Measurements from ENCODE around the gene NDE1. TPM values are rescaled to one million over a fixed set of nuclear protein-coding genes. Genes with fewer than 3 reads are reported as not detected.

NDE1 gene
- polyA plus RNA-seq, 1 of the 3 experiments (the other 2 are of a cell fraction): 27.9 TPM

DNA sequence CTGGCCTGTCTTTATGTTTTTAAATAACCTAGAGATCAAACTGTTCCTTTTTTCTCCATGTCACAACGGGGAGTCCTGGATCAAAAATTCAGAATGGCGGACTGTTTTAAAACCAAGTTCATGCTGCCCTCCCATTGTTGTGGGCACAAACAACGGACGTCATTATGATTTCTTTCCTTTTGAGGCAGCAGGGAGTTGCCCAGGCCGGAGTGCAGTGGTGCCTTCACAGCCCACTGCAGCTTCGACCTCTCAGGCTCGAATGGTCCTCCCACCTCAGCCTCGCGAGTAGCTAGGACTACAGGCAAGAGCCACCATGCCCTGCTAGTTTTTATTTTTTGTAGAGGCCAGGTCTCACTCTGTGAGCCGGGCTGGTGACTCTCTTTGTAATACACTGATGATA, 26.5 kb downstream of the NDE1 start:
- peaks cover 31% of the 10 kb centered on the region for H3K79me2 ChIP-seq (ENCODE audit: insufficient read depth)
- H3K9me2 ChIP-seq: no peaks in the 10 kb centered on the region
- H2AFZ ChIP-seq (ENCODE audit: low read depth): no peak overlapping the region
- 89% methylated on average over 9 of the region's 10 CpGs for WGBS (ENCODE audit: low lambda C conversion rate)
- peaks cover 3 to 18% of the 10 kb centered on the region in 2 experiments for H3K36me3 ChIP-seq (replicated peaks in 1 of 2; ENCODE audit: control insufficient read depth in 1 of 2, insufficient read depth in 2 of 2, low read length in 1 of 2)
- ChIA-PET CTCF (no interaction called here), POLR2A (no interaction called here)
- no peak for DNase-seq
- 0 out of 2 replicates have a peak, but pooled peaks cover 5% of the 10 kb centered on the region for H4K20me1 ChIP-seq (ENCODE audit: insufficient read depth)
- H3F3A ChIP-seq (replicated peaks; ENCODE audit: insufficient read depth): peaks cover 5% of the 10 kb centered on the region
- no peak overlapping the region for H3K9ac ChIP-seq
- no peaks in the 10 kb centered on the region; a peak in 1 of 4 replicates for H3K4me1 ChIP-seq (ENCODE audit: control insufficient read depth in 1 of 2, insufficient read depth in 2 of 2, low read depth in 1 of 2, low read length in 1 of 2)
- no peaks in the 10 kb centered on the region for H3K27me3 ChIP-seq (ENCODE audit: insufficient read depth)
- TF ChIP-seq EP300 (IDR thresholded peaks at IDR 0.05; ENCODE audit: borderline replicate concordance in 1 of 2, low read depth in 1 of 2, low read length in 1 of 2) (no peak), RCOR1 (IDR thresholded peaks at IDR 0.05; ENCODE audit: low read length) (no peak), SIN3A (IDR thresholded peaks at IDR 0.05; ENCODE audit: borderline replicate concordance, low read depth, low read length) (no peak), TAF1 (IDR thresholded peaks at IDR 0.05; ENCODE audit: borderline replicate concordance, low read depth, low read length) (no peak), TCF12 (IDR thresholded peaks at IDR 0.05) (no peak), YY1 (IDR thresholded peaks at IDR 0.05; ENCODE audit: low read depth) (no peak)
- TF ChIP-seq, protein P1, sequence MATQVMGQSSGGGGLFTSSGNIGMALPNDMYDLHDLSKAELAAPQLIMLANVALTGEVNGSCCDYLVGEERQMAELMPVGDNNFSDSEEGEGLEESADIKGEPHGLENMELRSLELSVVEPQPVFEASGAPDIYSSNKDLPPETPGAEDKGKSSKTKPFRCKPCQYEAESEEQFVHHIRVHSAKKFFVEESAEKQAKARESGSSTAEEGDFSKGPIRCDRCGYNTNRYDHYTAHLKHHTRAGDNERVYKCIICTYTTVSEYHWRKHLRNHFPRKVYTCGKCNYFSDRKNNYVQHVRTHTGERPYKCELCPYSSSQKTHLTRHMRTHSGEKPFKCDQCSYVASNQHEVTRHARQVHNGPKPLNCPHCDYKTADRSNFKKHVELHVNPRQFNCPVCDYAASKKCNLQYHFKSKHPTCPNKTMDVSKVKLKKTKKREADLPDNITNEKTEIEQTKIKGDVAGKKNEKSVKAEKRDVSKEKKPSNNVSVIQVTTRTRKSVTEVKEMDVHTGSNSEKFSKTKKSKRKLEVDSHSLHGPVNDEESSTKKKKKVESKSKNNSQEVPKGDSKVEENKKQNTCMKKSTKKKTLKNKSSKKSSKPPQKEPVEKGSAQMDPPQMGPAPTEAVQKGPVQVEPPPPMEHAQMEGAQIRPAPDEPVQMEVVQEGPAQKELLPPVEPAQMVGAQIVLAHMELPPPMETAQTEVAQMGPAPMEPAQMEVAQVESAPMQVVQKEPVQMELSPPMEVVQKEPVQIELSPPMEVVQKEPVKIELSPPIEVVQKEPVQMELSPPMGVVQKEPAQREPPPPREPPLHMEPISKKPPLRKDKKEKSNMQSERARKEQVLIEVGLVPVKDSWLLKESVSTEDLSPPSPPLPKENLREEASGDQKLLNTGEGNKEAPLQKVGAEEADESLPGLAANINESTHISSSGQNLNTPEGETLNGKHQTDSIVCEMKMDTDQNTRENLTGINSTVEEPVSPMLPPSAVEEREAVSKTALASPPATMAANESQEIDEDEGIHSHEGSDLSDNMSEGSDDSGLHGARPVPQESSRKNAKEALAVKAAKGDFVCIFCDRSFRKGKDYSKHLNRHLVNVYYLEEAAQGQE (IDR thresholded peaks at IDR 0.05; ENCODE audit: low read depth, low read length): no peak
- TF ChIP-seq, protein P2, sequence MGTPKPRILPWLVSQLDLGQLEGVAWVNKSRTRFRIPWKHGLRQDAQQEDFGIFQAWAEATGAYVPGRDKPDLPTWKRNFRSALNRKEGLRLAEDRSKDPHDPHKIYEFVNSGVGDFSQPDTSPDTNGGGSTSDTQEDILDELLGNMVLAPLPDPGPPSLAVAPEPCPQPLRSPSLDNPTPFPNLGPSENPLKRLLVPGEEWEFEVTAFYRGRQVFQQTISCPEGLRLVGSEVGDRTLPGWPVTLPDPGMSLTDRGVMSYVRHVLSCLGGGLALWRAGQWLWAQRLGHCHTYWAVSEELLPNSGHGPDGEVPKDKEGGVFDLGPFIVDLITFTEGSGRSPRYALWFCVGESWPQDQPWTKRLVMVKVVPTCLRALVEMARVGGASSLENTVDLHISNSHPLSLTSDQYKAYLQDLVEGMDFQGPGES (IDR thresholded peaks at IDR 0.05; ENCODE audit: low read depth, low read length): no peak
- TF ChIP-seq, protein P3, sequence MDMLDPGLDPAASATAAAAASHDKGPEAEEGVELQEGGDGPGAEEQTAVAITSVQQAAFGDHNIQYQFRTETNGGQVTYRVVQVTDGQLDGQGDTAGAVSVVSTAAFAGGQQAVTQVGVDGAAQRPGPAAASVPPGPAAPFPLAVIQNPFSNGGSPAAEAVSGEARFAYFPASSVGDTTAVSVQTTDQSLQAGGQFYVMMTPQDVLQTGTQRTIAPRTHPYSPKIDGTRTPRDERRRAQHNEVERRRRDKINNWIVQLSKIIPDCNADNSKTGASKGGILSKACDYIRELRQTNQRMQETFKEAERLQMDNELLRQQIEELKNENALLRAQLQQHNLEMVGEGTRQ (IDR thresholded peaks at IDR 0.05; ENCODE audit: borderline replicate concordance, low read depth, low read length): no peak
- H3K27ac ChIP-seq (ENCODE audit: low read depth in 2 of 2, low read length in 1 of 2): no peak overlapping the region
- H3K4me2 ChIP-seq: no peak overlapping the region
- no peak overlapping the region for H3K4me3 ChIP-seq (ENCODE audit: low read depth in 2 of 2, low read length in 1 of 2)
- no peaks in the 10 kb centered on the region for H3K9me3 ChIP-seq

DNA sequence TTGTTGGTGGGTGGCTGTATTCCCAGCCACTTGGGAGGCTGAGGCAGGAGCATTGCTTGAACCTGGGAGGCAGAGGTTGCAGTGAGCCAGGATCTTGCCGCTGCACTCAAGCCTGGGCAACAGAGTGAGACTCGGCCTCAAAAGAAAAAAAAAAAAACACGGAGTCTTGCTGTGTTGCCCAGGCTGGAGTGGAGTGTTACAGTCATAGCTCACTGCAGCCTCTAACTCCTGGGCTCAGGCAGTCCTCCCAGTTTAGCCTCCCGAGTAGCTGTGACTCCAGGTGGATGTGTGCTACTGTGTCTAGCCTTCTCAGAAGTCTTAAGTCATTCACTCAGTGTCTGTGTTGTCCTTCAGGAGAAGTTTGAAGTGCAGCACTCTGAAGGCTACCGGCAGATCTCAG, 27.4 kb downstream of the NDE1 start:
- peaks cover 5% of the 10 kb centered on the region for H3F3A ChIP-seq (replicated peaks; ENCODE audit: insufficient read depth)
- no peak for DNase-seq
- no peak overlapping the region for H3K4me3 ChIP-seq (ENCODE audit: low read depth in 2 of 2, low read length in 1 of 2)
- 0 out of 2 replicates have a peak, but pooled peaks cover 5% of the 10 kb centered on the region for H4K20me1 ChIP-seq (ENCODE audit: insufficient read depth)
- no peaks in the 10 kb centered on the region for H3K27me3 ChIP-seq (ENCODE audit: insufficient read depth)
- peaks cover 3 to 18% of the 10 kb centered on the region in 2 experiments for H3K36me3 ChIP-seq (replicated peaks in 1 of 2; ENCODE audit: control insufficient read depth in 1 of 2, insufficient read depth in 2 of 2, low read length in 1 of 2)
- POLR2A ChIA-PET: no interaction called here
- H3K4me2 ChIP-seq: no peak overlapping the region
- no peaks in the 10 kb centered on the region for H3K9me2 ChIP-seq
- H3K4me1 ChIP-seq (ENCODE audit: control insufficient read depth in 1 of 2, insufficient read depth in 2 of 2, low read depth in 1 of 2, low read length in 1 of 2): no peaks in the 10 kb centered on the region; a peak in 1 of 4 replicates
- no peak overlapping the region for H3K27ac ChIP-seq (ENCODE audit: low read depth in 2 of 2, low read length in 1 of 2)
- H2AFZ ChIP-seq (ENCODE audit: low read depth): no peak overlapping the region
- H3K9ac ChIP-seq: no peak overlapping the region
- peaks cover 34% of the 10 kb centered on the region for H3K79me2 ChIP-seq (ENCODE audit: insufficient read depth)
- WGBS (ENCODE audit: low lambda C conversion rate): 90% methylated on average over 4 of the region's 5 CpGs
- no peaks in the 10 kb centered on the region for H3K9me3 ChIP-seq
- CTCF ChIA-PET: no interaction called here
- no peak for TF ChIP-seq RFX5 (IDR thresholded peaks at IDR 0.05; ENCODE audit: low read length)
- TF ChIP-seq, protein P4, sequence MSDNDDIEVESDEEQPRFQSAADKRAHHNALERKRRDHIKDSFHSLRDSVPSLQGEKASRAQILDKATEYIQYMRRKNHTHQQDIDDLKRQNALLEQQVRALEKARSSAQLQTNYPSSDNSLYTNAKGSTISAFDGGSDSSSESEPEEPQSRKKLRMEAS (IDR thresholded peaks at IDR 0.05; ENCODE audit: low read depth): no peak
- TF ChIP-seq POLR2AphosphoS5 (IDR thresholded peaks at IDR 0.05; ENCODE audit: low read depth, low read length): no peak
- no peak for TF ChIP-seq ELF1 (IDR thresholded peaks at IDR 0.05)
- no peak for TF ChIP-seq GABPA (IDR thresholded peaks at IDR 0.05; ENCODE audit: low read depth)
- no peak for TF ChIP-seq MXI1 (IDR thresholded peaks at IDR 0.05; ENCODE audit: low read depth, low read length)
- TF ChIP-seq YY1 (IDR thresholded peaks at IDR 0.05; ENCODE audit: low read depth): no peak
- TF ChIP-seq FOSL2 (IDR thresholded peaks at IDR 0.05; ENCODE audit: borderline replicate concordance, low read depth): no peak
- TF ChIP-seq FOXJ3 (CRISPR knock-in tag; IDR thresholded peaks at IDR 0.05): no peak
- no peak for TF ChIP-seq NRF1 (IDR thresholded peaks at IDR 0.05; ENCODE audit: low read depth, low read length)
- TF ChIP-seq, protein P5, sequence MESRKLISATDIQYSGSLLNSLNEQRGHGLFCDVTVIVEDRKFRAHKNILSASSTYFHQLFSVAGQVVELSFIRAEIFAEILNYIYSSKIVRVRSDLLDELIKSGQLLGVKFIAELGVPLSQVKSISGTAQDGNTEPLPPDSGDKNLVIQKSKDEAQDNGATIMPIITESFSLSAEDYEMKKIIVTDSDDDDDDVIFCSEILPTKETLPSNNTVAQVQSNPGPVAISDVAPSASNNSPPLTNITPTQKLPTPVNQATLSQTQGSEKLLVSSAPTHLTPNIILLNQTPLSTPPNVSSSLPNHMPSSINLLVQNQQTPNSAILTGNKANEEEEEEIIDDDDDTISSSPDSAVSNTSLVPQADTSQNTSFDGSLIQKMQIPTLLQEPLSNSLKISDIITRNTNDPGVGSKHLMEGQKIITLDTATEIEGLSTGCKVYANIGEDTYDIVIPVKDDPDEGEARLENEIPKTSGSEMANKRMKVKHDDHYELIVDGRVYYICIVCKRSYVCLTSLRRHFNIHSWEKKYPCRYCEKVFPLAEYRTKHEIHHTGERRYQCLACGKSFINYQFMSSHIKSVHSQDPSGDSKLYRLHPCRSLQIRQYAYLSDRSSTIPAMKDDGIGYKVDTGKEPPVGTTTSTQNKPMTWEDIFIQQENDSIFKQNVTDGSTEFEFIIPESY (IDR thresholded peaks at IDR 0.05; ENCODE audit: borderline replicate concordance, low read depth): no peak
- TF ChIP-seq JUND (IDR thresholded peaks at IDR 0.05): no peak
- no peak for TF ChIP-seq TEAD4 (IDR thresholded peaks at IDR 0.05; ENCODE audit: borderline replicate concordance, insufficient read depth)
- TF ChIP-seq RXRA (IDR thresholded peaks at IDR 0.05; ENCODE audit: borderline replicate concordance, low read depth): no peak

All from SK-N-SH (cell line).